SIG-M5 treated with dmso at 0.1 percent for 504 hours (cell line): ENCODE results near the gene DLX2.
A peak's percentile ranks its signal among the peaks of the same experiment; 100 is the strongest.

ENCODE experiments used
- DNase-seq: peaks from one replicate; lab custom pipeline; 2025; ENCODE audit not compliant: unreplicated experiment; lab: John Stamatoyannopoulos, UW

DLX2 gene

DNA sequence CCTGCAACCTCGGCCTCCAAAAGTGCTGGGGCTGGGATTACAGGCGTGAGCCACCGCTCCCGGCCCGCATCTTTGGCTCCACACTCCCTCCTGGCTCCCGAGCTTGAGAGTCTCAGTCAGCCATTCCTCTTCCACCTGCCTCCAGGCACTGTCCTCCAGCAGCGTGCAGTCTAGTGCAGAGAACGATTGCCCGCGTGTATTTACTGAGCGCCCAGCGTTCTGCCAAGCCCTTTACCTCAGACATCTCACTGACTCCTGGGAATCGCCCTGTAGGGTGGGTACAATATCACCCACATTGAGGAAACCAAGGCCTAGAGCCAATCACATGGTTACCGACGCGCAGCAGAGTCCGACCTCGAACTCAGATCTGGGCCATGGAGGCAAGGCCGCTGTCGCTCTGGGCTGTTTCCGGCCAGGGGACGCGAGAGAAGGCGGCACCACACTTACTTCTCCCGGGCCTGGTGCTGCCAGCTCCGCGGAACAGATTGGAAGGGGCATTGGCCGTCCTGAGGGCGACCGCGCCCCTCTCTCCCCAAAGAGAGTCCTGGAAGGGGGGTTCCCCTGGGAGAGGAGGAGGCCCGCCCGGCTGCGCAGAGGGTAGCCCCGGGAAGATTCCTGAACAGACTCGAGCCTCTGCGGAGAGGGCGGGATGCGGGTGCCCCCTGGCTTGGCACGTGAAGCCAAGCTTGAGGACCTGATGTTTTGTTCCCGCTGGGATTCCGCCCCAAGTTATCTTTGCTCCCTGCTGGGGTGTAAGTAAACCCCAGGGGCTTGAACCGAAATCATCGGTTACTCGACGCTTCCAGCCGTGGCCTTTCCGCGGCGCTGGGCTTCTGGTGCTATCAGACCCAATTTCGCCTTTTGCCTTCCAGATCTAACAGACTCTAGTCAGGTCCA is 5.2 kb upstream of the DLX2 start:
- no peak for DNase-seq

DNA sequence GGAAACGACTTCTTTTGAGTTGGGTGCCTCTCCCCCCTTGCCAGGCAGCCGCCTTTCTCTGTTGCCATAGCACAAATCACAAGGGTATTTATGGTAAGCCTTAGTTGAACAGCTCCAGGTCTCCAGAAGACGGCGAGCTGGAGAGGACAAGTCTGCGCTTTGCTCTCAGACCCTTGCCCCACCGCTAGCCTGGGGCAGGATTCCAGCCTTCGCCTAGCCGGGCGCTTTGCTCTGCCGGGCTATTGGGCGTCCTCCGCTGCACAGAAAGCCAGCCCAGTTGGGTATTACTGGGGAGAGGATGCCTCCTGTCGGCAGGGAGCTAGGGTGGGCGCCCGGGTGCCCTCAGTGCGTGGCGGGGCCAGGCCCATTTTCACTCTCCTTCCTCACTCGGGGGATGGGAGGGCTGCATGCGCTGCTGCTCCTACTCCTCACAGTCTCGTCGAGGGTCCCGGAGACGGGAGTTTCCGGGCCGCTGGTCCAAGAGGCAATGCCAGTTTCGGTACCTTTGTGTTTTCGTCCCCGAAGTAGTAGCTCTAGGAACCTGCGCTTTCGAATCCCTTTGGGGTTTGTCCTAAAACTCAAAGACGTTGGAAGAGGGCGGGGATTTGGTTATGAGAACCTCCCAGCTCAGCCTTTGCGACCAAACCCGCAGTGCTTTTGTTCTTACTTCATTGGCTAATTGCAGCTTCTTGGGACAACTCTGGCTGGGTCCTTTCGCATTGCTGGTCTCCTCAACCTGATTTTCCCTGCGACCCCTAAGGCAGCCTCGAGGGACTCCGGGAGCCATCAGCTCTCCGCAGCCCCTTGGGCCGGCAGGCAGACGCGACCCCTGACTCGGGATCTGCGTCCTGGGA is 3.6 kb upstream of the DLX2 start:
- DNase-seq = peak; percentile 73

- DNase-seq = no peak
These were observed 2.9 kb upstream of the DLX2 start for GRCh38 chr2:172105471-172106107.

- peak; percentile 64 for DNase-seq
These were observed 972 bp upstream of the DLX2 start for GRCh38 chr2:172103471-172104272.

DNA sequence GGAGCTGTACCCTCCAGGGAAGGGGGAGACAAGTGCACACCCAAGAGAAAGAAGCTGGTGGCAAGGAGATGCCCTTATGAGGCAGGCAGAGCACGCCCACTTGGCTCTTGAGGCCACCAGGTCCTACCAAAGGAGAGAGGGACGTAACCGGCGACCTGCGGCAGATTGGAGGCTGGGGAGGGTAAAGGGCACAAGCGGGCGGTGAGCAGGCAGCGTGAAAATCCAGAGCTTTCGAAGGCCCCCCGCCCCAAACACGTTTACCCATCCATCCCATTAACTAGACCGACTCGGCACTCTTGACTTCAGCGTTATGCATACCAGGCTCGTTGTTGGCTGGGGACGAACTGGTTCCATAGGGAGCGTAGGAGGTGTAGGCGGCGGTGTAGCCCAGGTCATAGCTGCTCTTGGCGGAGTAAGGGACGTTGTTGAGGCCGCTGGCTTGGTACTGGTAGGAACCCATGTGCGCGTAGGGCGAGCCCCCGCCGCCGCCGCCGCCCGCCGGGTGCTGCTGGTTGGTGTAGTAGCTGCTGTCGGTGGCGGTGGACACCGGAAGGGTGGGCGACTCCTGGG is 794 bp downstream of the DLX2 start:
- DNase-seq = peak; percentile 62

DNA sequence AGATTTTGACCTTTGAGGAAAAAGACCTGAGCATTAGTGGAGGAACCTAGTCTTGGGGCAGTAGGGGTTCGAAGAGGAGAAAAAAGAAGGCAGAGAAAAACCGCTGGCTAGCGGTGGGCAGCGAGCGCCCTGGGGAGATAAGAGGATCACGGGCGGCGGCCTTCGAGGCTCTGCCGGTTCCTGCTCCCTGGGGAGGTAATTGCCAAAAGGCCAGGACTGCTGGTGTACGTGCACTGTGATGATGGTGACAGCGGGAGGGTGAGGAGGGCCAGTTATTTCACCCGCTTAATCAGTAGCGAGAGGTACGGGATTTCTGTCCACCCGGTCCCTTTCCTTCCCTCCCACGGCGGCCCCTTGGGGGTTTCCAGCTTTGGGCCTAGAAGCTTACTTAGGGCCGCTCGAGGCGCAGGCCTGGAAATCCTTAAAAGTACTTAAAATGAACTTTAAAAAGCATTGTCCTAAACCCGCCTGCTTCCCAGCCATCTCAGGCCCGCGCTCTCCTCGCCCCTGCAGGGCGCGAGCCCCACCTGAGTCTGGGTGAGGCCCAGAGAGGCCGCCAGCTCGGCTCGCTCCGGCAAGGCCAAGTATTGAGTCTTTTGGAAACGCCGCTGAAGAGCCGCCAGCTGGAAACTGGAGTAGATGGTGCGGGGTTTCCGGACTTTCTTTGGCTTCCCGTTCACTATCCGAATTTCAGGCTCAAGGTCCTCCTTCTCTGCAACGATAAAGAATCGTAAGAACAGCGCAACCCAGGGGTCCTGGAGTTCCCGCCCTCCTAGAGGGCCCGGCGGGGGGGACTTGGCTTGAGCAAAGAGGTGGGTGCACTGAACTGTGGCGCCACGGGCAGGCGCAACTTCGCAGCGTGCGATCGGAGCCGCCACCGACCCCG is 1.5 kb downstream of the DLX2 start:
- no peak for DNase-seq

DNA sequence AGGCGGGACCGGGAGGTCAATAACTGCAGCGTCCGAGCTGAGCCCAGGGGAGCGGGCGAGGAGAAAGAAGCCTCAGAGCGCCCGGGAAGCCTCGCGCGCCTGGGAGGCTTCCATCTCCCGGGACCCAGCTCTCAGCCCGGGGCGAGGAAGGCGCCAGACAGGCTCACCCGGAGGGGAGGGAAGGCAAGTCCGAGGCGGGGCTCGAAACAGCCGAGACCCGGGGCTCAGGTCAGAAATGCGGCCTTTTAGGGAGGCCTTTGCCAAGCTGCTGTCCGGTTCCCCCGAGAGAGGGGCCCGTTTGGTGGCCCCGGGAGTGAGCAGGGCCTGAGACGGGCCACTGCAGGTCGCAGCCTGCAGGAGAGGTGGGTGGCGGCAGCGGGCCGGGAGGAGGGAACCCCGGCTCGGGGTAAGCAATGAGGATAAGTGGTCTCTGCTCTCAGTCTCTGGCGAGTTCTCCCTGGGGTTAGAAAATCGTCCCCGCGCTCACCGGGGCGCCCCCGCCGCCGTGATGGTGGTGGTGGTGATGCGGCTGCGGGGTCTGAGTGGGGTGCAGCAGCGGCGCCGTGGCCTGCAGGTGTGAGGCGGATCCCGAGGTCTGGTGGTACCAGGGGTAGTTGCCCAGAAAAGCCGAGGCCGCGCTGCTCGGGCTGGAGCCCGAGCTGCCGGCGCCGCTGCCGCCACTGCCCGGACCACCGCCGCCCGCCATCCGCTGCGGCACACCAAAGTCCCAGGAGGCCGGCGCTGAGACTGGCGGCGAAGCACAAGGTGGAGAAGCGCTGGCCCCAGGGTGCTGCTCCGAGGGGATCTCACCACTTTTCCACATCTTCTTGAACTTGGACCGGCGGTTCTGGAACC is 2.4 kb downstream of the DLX2 start:
- DNase-seq = no peak

GRCh38 chr2:172099472-172100079 is 3.1 kb downstream of the DLX2 start:
- no peak for DNase-seq

- peak; percentile 59 for DNase-seq
These were observed 3.8 kb downstream of the DLX2 start for GRCh38 chr2:172098650-172099471.

DNA sequence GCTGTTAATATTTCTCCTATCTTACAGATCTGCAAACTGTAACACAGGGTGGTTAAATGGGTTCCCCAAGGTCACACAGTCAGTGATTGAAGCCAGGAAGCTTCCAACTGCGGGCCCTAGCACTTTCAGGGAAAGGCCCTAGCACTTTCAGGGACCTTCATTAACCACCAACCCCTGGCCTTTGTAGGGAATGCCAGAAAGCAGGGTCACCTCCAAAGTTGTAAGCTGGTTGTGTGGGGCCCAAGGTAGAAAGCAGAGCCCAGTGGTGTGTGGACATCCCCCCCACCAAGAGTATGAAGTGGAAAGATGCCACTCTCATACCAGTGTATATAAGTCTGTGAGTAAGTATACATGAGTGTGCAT is 4.4 kb downstream of the DLX2 start:
- no peak for DNase-seq

DNA sequence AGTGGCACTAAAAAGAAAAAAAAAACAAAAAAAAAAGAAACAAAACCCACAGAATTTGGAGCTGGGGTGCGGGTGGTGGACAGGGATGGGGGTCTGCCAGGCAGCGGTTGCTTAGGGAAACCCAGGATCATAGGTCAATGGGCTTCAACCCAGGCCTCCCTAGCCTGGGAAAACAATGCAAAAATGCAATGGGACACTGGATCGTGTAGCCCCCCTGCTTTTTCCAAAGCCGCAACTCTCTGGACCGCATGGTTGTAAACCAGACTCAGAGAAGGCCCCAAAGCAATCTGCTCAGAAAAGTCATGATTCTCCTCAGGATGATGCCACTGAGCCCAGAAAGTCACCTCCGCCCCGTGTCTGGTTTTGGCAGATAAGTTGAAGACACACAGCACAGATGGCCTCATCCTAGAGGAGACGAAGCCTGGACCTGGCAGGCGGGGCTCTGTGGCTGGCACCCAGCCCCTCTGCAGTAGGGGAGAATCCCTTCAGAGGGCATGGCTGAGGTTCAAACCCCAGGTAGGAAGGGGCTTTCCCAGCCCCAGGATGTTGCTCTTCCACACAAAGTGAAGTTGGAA is 5.1 kb downstream of the DLX2 start:
- DNase-seq = no peak

GRCh38 chr2:172096626-172097547 is 5.8 kb downstream of the DLX2 start:
- no peak for DNase-seq

- DNase-seq = no peak
These were observed 6.6 kb downstream of the DLX2 start for GRCh38 chr2:172095905-172096625.

- peak; percentile 78 for DNase-seq
These were observed 7.4 kb downstream of the DLX2 start for GRCh38 chr2:172095146-172095904.
